ENCODE results near the gene OSBPL8.

DNA sequence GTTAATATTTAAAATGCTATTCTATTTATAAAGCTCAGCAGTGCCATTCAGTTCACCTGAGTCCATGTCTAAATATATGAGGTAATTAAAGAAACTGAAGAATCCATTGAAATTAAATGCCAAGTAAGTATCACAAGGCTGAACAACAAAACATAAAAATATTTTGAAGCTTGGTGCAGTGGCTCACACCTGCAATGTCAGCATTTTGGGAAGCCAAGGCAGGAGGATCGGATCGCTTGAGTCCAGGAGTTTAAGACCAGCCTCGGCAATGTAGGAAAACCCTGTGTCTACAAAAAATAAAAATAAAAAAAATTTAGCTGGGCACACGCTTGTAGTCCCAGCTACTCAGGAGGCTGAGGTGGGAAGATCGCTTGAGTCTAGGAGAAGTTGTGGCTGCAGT, 101.8 kb downstream of the OSBPL8 start:
- TF ChIP-seq, protein P1, sequence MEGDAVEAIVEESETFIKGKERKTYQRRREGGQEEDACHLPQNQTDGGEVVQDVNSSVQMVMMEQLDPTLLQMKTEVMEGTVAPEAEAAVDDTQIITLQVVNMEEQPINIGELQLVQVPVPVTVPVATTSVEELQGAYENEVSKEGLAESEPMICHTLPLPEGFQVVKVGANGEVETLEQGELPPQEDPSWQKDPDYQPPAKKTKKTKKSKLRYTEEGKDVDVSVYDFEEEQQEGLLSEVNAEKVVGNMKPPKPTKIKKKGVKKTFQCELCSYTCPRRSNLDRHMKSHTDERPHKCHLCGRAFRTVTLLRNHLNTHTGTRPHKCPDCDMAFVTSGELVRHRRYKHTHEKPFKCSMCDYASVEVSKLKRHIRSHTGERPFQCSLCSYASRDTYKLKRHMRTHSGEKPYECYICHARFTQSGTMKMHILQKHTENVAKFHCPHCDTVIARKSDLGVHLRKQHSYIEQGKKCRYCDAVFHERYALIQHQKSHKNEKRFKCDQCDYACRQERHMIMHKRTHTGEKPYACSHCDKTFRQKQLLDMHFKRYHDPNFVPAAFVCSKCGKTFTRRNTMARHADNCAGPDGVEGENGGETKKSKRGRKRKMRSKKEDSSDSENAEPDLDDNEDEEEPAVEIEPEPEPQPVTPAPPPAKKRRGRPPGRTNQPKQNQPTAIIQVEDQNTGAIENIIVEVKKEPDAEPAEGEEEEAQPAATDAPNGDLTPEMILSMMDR (IDR thresholded peaks at IDR 0.05), result no peak
- TF ChIP-seq POLR2AphosphoS5 (IDR thresholded peaks at IDR 0.05) (no peak), POLR2A (IDR thresholded peaks at IDR 0.05) (no peak)

Measured in breast epithelium (tissue), 3 donors.